Measurements from ENCODE around the gene OSER1. TPM values are rescaled to one million over a fixed set of nuclear protein-coding genes. Genes with fewer than 3 reads are reported as not detected.

Gene OSER1
- total and polyA plus RNA-seq, 2 of the 8 experiments (the other 6 are each of a cell fraction or from before 2014, with no cell fraction given), result 24.5 to 31.8 TPM

- no peak for TF ChIP-seq NANOG (IDR thresholded peaks at IDR 0.05; ENCODE audit: insufficient read depth, low read depth, low read length, poor library complexity, severe bottlenecking)
- no peak for TF ChIP-seq KDM1A (IDR thresholded peaks at IDR 0.05; ENCODE audit: borderline replicate concordance, low read length)
- no peak for TF ChIP-seq KDM4A (IDR thresholded peaks at IDR 0.05; ENCODE audit: low read depth, low read length, severe bottlenecking)
- TF ChIP-seq SRF (IDR thresholded peaks at IDR 0.05; ENCODE audit: low read depth, low read length), result no peak
Observed at GRCh38 chr20:44200371-44200770, 10.2 kb downstream of the OSER1 start (continued).
